Measurements from ENCODE around the gene GHRL.

The GHRL gene

GRCh38 chr3:10292505-10293419 is at the start of gene GHRL:
Gene GHRL (minus strand): TSS chr3:10292947. CDS start chr3:10290180, 2,767 bp downstream.
- DNase-seq = no peak

GRCh38 chr3:10341901-10342398 is 49.2 kb upstream of the GHRL start:
- no peak for DNase-seq

- no peak for DNase-seq
These were observed 47.7 kb upstream of the GHRL start for GRCh38 chr3:10340476-10340875.

GRCh38 chr3:10340046-10340445 is 47.3 kb upstream of the GHRL start:
- DNase-seq = no peak

- no peak for DNase-seq
These were observed 46.7 kb upstream of the GHRL start for GRCh38 chr3:10339376-10339955.

GRCh38 chr3:10338591-10339353 is 46.0 kb upstream of the GHRL start:
- DNase-seq = no peak

GRCh38 chr3:10338164-10338470 is 45.4 kb upstream of the GHRL start:
- DNase-seq = no peak

- DNase-seq = no peak
These were observed 44.8 kb upstream of the GHRL start for GRCh38 chr3:10337323-10338163.

- no peak for DNase-seq
These were observed 44.0 kb upstream of the GHRL start for GRCh38 chr3:10336761-10337160.

GRCh38 chr3:10335871-10336622 is 43.3 kb upstream of the GHRL start:
- no peak for DNase-seq

GRCh38 chr3:10335190-10335738 is 42.5 kb upstream of the GHRL start:
- DNase-seq = no peak

GRCh38 chr3:10334459-10334858 is 41.7 kb upstream of the GHRL start:
- DNase-seq = no peak

GRCh38 chr3:10334042-10334441 is 41.3 kb upstream of the GHRL start:
- no peak for DNase-seq

GRCh38 chr3:10333349-10333650 is 40.6 kb upstream of the GHRL start:
- no peak for DNase-seq

- no peak for DNase-seq
These were observed 40.0 kb upstream of the GHRL start for GRCh38 chr3:10332481-10333348.

GRCh38 chr3:10331320-10331719 is 38.6 kb upstream of the GHRL start:
- no peak for DNase-seq

GRCh38 chr3:10330319-10330718 is 37.6 kb upstream of the GHRL start:
- DNase-seq = no peak

GRCh38 chr3:10329495-10330015 is 36.8 kb upstream of the GHRL start:
- DNase-seq = no peak

GRCh38 chr3:10328460-10329071 is 35.8 kb upstream of the GHRL start:
- DNase-seq = no peak

- DNase-seq = no peak
These were observed 34.8 kb upstream of the GHRL start for GRCh38 chr3:10327592-10327991.

Measured in GOT3 (cell line).